OCI-LY3 (cell line): ENCODE data around the gene IGSF3.
"Not testable (repeated sequence)": the region's sequence is repeated elsewhere in the genome, so short reads cannot be mapped to it uniquely, and the experiment has no call there.

Source experiments
- EZH2phosphoT487 ChIP-seq: fragments of 200-600 bp; shearing (Covaris generic); IDR thresholded peaks from 2 replicates; pipeline ENCODE4 v1.6.1; 2018; ENCODE audit warnings: antibody characterized with exemption, mixed run types, low read depth
- TF ChIP-seq, protein P1 (sequence below): fragments of 200-600, 300-600 bp; sonication (generic); IDR thresholded peaks from 2 replicates; pipeline ENCODE4 v1.5.1; 2014; ENCODE audit warnings: antibody characterized with exemption, low read length, low read depth

DNA sequence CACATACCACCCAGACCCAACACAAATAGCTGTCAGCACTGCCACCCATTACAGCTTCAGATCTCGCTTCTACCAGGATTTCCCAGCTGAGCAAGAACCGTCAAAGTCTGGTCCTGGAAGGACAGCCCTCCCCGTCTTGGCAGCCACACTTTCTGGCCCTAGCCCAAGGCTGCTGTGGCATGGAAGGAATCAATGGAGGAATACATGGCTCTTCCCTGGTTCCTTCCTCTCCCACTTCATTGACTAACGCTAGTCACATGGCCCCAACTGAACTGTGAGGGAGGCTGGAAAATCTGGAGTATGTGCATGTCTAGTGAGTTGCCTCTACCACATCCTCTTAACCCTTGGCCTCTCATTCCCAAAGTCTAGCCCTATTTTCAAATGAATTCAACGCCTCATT lies 18.5 kb downstream of the IGSF3 start:
- TF ChIP-seq, protein P1, sequence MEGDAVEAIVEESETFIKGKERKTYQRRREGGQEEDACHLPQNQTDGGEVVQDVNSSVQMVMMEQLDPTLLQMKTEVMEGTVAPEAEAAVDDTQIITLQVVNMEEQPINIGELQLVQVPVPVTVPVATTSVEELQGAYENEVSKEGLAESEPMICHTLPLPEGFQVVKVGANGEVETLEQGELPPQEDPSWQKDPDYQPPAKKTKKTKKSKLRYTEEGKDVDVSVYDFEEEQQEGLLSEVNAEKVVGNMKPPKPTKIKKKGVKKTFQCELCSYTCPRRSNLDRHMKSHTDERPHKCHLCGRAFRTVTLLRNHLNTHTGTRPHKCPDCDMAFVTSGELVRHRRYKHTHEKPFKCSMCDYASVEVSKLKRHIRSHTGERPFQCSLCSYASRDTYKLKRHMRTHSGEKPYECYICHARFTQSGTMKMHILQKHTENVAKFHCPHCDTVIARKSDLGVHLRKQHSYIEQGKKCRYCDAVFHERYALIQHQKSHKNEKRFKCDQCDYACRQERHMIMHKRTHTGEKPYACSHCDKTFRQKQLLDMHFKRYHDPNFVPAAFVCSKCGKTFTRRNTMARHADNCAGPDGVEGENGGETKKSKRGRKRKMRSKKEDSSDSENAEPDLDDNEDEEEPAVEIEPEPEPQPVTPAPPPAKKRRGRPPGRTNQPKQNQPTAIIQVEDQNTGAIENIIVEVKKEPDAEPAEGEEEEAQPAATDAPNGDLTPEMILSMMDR, result not testable (repeated sequence)
- not testable (repeated sequence) for TF ChIP-seq EZH2phosphoT487
